Measurements from ENCODE around the gene YIF1B.

DNA sequence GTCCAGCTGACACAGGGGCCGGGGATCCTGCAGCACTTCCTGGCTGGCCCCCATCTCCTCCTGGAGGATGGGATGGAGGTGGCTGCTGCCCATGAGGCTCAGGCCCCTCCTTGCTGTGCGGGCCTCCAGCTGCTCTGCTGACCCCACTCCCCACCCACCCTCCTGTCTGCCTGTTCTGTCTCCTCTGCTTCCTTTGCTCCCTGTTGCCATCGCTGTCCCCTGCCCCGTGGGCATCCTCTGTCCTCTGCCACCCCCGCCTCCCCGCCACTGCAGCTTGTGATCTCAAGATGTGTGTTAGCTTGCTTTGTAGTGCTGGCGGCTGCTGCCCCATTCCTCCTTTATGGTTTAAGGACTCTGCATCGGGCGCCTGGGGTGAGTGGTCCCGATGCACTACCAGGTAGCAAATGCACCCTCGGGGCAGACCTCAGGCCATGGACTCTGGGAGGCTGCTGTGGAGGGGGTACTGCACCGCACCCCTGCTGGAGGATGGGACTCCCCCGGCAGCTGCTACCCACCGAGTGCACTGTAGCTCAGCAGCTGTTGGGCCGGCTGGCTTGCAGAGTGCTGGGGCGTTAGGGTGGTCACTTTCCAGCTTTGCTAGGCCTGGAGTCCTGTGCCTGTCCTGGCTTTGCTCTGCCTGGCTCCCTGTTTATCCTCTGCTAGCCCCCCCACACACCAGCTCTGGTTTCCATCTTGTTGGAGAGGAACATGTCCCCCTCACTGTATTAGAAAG lies 27.5 kb downstream of the YIF1B start:
- TF ChIP-seq, protein P1, sequence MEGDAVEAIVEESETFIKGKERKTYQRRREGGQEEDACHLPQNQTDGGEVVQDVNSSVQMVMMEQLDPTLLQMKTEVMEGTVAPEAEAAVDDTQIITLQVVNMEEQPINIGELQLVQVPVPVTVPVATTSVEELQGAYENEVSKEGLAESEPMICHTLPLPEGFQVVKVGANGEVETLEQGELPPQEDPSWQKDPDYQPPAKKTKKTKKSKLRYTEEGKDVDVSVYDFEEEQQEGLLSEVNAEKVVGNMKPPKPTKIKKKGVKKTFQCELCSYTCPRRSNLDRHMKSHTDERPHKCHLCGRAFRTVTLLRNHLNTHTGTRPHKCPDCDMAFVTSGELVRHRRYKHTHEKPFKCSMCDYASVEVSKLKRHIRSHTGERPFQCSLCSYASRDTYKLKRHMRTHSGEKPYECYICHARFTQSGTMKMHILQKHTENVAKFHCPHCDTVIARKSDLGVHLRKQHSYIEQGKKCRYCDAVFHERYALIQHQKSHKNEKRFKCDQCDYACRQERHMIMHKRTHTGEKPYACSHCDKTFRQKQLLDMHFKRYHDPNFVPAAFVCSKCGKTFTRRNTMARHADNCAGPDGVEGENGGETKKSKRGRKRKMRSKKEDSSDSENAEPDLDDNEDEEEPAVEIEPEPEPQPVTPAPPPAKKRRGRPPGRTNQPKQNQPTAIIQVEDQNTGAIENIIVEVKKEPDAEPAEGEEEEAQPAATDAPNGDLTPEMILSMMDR (IDR thresholded peaks at IDR 0.05; ENCODE audit: low read length) = no peak
- no peak for TF ChIP-seq EZH2phosphoT487 (IDR thresholded peaks at IDR 0.05; ENCODE audit: low read length)
- no peak for TF ChIP-seq EZH2 (optimal IDR thresholded peaks at IDR 0.05; ENCODE audit: low read depth, low read length)

Data from MM.1S (cell line).